Retina (tissue), 1 donor: Measurements from ENCODE around the gene SCMH1.

ENCODE experiments used
- DNase-seq: peaks from one replicate; pipeline ENCODE4 v3.0.0-alpha.2; 2016

SCMH1 gene

GRCh38 chr1:40987439-40988276 lies 254.4 kb downstream of the SCMH1 start:
- no peak for DNase-seq

DNA sequence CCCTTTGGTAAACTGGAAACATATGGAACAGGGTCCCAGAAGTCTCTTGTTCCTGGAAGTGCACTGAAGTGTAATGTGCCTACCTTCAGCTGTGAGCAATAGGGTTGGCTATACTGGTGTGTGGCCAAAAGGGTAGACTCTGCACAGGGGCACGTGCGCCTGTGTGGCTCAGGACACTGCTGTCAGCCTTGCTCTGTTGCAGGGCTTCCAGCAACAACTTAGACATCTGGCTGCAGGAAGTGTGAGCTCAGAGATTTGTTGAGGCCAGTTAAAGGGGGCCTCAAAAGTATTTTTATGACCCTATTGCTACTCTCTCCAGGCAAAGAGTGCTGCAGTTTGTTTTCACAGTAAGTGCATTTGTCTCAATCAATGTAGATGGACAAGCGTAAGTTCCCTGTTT lies 255.2 kb downstream of the SCMH1 start:
- DNase-seq = no peak

DNA sequence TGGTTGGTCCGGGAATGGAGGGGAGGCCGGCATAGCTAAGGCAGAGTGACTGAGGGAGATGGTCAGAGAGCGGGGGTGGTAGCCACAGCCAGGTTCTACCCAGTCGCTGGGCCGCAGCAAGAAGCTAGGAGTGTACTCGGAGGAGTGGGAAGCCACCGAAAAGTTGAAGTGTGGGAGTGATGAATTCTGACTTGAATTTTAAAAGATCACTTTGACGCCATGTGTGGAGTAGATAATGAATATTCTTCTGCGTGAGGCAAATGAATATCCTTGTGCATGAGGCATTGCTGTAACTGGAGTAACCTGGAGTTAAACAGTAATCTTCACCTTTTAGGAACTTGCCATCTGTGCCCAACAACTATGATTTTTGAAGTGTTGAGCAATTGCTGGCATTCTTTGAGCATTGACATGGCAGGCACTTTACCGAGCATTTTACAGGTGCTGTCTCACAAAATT lies 255.8 kb downstream of the SCMH1 start:
- no peak for DNase-seq

DNA sequence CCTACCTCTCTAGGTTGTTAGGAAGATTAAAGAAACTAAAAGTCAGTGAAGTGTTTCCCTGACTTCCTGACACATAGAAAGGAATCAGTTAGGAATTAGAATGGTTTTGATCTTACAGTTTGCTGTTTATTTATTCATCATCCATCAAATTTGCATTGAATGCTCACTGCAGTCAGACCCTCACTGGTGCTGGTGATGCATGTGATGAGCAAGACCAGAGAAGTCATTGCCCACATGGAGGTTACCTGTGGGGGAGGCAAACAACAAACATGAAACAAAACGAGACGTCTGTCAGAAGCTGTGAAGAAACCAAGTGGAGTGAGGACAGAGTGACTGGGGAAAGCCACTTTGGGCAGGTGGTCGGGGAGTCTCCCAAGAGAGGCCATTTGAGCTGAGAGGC lies 256.2 kb downstream of the SCMH1 start:
- DNase-seq = no peak

DNA sequence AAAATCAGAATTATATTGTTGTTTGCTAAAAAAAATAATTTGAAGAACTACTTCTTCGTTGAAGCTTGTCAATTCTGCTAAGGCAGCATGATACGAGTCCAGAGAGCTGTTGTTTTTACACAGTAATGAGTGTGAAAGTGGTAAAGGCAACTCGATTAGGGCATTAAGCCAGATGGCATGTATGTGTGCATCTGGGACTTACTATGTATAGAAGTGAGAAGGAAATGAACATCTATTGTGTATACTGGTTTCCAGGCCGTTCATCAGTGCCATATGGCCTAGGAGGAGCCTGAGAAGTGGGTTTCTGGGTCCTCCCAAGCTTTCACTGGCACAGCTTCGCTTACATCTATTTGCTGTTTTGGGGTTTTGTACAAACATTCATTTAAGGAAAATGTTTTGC lies 256.9 kb downstream of the SCMH1 start:
- DNase-seq = no peak

DNA sequence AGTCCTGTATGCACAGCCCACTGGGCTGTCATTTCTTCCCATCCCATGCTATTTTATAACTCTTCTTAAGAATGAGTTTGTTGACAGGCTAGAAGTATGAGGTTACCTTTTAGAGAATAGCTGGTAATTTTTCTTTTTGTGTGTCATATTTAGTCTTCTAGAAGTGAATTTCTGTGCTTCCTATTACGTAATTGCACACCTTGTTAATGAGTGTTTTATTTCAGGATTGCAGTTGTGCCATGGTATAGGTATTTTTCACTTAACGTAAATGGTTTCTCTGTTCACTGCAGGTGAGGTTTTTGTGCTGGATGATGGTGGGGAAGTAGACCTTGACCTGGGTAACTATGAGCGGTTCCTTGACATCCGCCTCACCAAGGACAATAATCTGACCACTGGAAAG lies 257.6 kb downstream of the SCMH1 start:
- no peak for DNase-seq

GRCh38 chr1:40984066-40984465 lies 258.0 kb downstream of the SCMH1 start:
- no peak for DNase-seq

DNA sequence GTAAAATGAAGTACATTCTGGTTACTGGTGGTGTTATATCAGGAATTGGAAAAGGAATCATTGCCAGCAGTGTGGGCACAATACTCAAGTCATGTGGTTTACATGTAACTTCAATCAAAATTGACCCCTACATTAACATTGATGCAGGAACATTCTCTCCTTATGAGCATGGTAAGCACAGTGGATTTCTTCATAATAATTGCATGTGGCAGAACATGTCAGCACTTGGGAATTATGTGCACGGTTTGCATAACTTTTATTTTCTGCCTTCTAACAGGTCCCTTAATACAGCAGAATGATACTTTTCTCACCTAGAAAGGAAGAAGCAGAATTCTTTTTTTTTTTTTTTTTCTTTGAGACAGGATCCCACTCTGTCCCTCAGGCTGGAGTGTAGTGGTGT lies 258.8 kb downstream of the SCMH1 start:
- no peak for DNase-seq

- no peak for DNase-seq
Measured at GRCh38 chr1:40982721-40983120, 259.4 kb downstream of the SCMH1 start.

- no peak for DNase-seq
Measured at GRCh38 chr1:40981691-40982448, 260.2 kb downstream of the SCMH1 start.

- DNase-seq = peak; percentile 64
Measured at GRCh38 chr1:40980453-40981121, 261.5 kb downstream of the SCMH1 start.

GRCh38 chr1:40980068-40980452 lies 262.0 kb downstream of the SCMH1 start:
- peak; percentile 74 for DNase-seq

- peak; percentile 98 for DNase-seq
Measured at GRCh38 chr1:40979241-40980067, 262.7 kb downstream of the SCMH1 start, which contains the start of gene CTPS1. Gene CTPS1, plus strand, starts transcription at chr1:40979696. Its CDS starts 3,595 bp downstream, at chr1:40983291.

- DNase-seq = no peak
Measured at GRCh38 chr1:40978886-40979240, 263.2 kb downstream of the SCMH1 start.

DNA sequence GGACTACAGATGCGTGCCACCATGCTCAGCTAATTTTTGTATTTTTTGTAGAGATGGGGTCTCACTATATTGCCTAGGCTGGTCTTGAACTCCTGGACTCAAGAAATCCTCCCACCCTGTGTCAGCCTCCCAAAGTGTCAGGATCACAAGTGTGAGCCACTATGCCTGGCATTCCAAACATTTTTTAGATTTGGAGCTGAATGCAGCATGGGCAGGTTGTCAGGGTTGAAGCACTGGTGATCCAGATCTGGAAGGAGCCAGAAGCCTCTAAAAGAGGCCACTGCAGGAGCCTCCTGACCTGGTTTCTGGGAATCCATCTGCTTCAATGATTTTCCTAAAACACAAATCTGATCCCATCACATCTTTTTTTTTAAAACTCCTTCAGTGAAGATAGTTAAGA lies 264.4 kb downstream of the SCMH1 start:
- no peak for DNase-seq
